Measurements from ENCODE around the gene UNKL.

DNA sequence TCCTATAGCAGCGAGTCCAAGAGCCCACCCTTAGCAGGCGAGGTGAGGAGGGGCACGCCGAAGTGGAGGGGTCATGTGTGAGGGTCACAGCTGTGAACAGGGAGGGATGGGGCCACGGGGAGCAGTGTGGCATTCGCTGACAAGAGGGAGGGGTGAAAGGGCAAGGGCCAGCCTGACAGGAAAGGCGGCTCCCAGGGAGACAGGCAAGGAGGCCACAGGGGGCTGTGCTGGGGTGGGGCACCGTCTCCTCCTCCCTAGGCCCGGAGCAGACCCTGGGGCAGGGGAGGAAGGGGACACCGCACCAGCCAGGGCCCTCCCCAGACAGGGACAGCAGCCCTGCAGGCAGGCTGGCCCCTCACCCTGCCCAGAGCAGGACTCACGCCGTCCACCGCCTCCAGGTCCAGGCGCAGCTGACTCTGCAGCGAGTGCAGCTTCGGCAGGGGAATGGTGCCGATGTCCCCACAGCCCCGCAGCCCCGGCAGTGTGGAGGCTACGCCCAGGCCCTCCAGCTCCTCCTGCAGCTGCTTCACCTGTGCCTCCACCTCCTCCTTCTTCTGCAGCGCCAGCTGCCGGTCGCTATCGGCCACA, 47.7 kb downstream of the UNKL start:
- TF ChIP-seq, protein P1, sequence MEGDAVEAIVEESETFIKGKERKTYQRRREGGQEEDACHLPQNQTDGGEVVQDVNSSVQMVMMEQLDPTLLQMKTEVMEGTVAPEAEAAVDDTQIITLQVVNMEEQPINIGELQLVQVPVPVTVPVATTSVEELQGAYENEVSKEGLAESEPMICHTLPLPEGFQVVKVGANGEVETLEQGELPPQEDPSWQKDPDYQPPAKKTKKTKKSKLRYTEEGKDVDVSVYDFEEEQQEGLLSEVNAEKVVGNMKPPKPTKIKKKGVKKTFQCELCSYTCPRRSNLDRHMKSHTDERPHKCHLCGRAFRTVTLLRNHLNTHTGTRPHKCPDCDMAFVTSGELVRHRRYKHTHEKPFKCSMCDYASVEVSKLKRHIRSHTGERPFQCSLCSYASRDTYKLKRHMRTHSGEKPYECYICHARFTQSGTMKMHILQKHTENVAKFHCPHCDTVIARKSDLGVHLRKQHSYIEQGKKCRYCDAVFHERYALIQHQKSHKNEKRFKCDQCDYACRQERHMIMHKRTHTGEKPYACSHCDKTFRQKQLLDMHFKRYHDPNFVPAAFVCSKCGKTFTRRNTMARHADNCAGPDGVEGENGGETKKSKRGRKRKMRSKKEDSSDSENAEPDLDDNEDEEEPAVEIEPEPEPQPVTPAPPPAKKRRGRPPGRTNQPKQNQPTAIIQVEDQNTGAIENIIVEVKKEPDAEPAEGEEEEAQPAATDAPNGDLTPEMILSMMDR (IDR thresholded peaks at IDR 0.05) = no peak
- TF ChIP-seq POLR2A (IDR thresholded peaks at IDR 0.05) = no peak
